Mesenteric fat pad (tissue), 1 donor: ENCODE results near the gene CRB1. TPM values are rescaled to one million over a fixed set of nuclear protein-coding genes. Genes with fewer than 3 reads are reported as not detected.

ENCODE experiments used
- DNase-seq: peaks from one replicate; pipeline ENCODE4 v3.0.0-alpha.2; 2020; ENCODE audit warnings: low spot score
- long read RNA-seq: library from polyadenylated mRNA; unstranded; transcript quantifications from one replicate; pipeline ENCODE4 v2.0.0, GENCODE V29; 2020
- total RNA-seq: library from RNA; stranded (reverse); fragmentation: NEBNext Ultra II Directional; extraction: Animal tissue kit (Norgen Biotek cat#: 25700); gene quantifications from one replicate; pipeline ENCODE4 v1.2.1, GENCODE V29; 2021
- donor health status: DM: yes; HTN: yes; CAD: no.

CRB1 gene
- total RNA-seq, result 0.48 TPM
- long read RNA-seq, partial matches to known transcripts, result 0 of 1 reads
- long read RNA-seq, other reads (novel, unspliced or antisense), result 1 of 1 reads

DNA sequence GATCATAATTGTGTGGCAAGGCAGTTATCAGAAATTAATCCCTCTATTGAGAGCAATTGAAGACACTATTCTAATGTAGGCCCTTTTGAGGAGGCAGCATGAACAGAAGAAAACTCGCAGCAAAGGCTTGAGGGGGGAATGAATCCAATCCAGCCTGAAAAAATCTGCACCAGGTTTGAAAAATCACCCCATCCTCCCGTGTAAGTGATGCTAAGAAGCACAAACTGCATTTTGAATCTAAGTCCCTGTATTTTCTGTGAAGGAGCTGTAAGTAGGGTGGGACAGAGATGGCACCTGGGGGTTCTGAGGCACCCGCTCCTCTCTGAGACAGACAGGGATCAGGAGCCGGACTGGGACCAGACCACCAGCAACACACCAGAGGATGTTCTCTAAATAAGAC, at the start of gene CRB1:
CRB1 (plus strand) TSS at position 241 of the 400 bp plus-strand sequence. CDS start 161 bp downstream, outside the sequence.
- DNase-seq, result no peak

DNA sequence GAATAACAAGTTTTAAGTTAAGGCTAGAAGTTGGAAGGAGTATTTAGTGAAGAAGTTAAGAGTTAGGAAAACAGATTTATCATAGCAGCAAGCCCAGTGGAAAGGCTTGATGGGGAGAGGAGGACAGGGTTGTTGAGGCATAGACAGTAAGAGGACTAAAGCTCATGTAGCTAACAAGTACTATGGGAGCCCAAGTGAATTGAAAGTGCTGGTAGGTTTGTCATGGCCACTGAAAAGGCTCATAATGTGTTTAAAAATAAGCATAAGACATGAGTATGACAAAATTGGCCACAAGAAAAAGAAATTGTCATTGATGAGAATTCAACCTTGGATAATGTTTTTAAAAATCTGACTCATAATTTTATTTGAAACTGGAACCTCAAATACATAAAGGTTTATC, 49.2 kb upstream of the CRB1 start:
- no peak for DNase-seq

DNA sequence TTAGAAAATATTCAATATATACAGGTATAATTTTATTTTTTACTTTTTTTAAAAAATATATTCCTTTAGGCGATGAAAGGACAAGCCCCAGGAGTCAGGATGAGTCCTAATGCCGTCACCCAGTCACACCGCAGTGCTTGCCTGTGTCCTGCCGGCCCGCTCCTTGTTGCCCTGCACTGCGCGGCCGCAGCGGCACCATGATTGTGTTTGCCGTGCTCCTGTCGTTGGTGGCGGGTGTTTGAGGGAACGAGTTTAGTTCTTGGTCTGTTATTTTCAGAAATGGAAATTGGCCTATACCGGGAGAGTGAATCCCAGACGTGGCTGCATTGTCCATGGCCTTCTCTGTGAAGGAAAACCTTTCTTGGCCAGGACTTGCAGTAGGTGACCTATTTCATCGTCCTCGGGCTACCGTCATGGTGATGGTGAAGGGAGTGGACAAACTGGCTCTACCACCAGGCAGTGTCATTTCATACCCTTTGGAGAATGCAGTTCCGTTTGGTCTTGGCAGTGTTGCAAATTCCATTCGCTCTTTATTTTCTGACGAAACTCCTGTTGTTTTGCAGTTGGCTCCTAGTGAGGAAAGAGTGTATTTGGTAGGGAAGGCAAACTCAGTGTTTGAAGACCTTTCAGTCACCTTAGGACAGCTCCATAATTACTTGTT, 45.9 kb upstream of the CRB1 start:
- no peak for DNase-seq

DNA sequence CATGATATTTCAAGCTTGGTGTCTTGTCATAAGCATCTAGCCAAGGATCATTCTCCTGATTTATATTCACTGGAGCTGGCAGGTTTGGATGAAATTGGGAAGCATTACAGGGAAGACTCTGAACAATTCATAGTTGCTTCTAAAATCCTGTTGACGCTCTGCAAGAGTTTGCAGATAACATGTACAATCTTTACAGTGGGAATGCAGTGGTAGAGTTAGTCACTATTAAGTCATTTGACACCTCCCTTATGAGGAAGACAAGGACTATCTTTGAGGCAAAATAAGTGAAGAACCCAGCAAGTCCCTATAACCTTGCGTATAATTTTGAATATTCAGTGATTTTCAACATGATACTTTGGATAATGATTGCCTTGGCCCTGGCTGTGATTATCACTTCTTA, 45.3 kb upstream of the CRB1 start:
- no peak for DNase-seq

DNA sequence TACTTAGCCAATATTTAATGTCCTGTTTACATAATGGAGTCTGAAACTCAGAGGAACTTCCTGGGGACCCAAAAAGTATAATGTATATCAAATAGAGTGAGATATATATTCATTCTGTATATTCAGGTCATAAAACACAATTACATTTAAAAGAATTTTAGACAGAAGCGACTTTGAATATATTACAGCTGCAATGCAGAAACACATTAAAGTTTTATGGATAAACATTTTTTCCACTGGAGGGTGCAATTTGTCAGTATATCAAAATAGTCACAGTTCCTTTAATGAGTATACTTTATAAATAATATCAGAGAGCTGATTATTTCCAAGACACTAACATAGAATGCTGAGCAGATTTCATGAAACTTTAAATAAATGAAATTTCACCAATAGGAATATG, 43.9 kb upstream of the CRB1 start:
- DNase-seq, result no peak

DNA sequence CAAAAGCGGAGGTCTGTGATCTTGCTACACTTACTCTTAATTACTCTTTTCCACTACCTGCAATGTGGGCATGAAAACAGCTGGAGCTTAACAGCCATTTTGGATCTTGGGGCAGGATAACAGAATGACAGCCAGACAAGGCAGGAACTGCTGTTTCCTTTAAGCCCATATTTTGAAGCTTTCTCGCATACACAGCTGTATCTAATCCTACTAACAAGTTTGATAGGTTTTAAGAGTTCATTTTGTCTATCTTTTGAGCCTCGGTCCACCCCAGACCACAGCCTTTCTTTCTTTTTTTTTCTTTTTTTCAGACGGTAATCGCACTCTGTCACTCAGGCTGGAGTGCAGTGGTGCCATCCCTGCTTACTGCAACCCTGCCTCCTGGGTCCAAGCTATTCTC, 42.4 kb upstream of the CRB1 start:
- no peak for DNase-seq

DNA sequence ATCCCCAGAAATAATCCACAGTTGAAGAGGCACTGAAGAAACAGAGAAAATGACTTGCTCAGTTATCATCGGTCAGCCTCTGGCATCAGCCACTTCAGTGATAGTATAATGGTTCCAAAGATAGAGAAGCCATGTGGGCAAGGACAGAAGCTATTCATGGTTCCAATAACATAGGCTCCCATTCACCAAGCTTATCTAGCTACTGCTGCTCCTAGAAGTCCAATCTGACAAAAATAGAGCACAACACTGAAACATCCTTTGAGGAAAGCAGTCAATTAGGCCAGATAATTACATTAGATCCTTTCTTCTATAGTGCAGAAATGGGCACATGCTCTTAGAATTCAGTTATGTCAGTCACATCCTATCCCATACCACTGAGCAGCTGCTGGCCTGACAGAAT, 33.5 kb upstream of the CRB1 start:
- DNase-seq, result no peak

DNA sequence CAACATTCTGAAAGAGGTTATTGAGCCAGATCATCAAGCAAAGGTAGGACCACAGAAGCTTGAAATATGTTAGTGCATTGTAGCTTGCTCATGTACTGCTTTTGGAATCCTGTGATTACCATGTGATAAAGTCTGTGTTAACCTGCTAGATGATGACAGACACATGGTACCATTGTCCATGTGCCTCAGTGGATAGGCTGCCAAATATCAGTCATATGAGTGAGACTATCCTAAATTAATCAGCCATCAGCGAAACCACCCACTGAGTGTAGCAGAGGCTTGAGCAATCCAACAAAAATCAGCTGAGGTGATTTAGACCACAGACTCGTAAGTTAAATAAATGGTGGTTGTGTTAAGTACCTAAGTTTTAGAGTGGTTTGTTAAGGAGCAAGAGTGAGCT, 32.7 kb upstream of the CRB1 start:
- DNase-seq, result no peak

DNA sequence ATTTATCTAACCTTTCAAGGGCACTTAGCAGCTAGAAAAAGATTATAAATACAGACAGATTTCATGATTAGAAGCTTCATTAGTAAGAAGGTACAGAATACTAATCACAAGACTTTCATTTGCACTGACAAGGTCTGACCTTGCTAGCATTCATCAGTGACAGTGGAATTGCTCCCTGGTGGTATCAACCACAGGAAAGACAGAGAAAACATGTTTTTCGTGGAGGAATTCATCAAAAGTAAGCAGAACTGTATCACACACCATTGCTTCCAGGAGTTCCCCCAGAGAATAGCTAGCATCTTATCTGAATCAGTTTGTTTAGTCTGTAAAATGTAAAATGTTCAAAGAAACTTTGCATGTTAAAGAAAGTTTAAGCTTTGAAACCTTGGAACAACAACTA, 20.6 kb upstream of the CRB1 start:
- DNase-seq, result no peak

DNA sequence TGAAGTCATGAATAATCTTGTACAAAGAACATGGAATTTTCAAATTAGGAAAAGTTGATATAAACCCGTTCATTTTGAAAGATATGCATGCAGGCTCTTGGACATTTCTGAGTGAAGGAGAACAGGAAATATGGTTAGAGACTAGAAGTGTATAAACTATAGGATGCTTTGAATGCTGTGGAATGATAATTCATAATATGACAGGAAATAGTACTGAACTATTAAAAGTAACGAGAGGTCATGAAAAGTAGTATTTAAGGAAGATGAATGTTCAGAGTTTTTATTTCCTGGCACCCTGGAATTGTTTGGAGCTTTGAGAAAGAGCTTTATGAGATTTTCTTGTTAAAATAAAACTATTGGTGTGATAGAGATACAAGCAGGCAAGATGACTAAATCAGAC, 18.7 kb upstream of the CRB1 start:
- DNase-seq, result no peak

DNA sequence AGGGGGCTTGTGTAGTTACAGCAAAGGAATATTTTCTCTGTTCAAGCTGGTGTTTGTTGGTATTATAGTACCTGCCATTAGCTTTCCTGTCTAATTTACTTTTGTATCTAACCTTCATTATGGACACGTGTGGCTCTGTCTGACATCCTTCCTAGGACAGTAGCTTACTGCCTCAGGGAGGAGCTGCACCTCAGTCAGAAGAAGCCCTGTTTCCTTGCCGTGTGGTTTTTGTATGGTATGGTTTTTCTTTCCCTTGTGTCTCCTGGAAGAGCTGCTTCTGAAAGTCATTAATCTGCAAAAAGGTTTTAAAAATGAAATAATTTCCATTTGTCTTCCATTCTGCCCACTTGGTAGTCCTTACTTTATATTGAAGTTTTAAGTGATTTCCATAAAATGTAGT, 17.4 kb upstream of the CRB1 start:
- DNase-seq, result no peak

DNA sequence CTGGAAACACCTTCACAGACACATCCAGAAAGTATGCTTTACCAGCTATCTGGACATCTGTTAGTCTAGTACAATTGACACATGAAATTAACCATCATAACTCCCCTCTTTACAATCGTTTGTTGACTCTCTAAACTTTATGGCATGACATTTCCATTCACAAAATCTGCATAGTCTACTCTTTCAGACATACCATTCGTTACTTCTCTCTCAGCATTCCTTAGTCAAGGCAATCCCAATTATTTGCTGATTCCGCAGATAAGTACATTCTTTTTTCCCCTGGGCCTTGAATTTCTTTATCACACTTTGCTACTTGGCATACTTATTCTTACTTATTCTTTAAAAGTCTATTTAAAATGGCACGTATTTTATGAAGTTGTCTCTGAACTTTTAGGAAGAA, 15.1 kb upstream of the CRB1 start:
- no peak for DNase-seq

DNA sequence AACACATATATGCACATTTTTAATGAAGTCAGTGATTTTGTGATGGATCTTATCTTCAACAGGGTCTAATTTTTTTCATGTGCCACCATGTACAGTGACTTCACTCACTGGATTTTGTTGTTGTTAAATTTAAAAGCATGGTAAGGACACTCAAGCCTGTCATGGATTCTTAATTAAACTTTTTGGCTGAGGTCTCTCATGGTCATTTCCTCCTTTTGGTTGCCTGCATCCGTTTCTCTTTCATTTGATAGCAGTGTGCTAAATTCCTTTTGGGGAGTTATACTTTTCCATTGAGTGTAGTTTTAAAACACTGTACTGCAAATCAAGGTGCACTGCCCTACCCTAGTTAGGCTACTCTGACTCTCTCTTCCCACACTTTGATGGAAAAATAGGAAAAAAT, 13.2 kb upstream of the CRB1 start:
- DNase-seq, result no peak

DNA sequence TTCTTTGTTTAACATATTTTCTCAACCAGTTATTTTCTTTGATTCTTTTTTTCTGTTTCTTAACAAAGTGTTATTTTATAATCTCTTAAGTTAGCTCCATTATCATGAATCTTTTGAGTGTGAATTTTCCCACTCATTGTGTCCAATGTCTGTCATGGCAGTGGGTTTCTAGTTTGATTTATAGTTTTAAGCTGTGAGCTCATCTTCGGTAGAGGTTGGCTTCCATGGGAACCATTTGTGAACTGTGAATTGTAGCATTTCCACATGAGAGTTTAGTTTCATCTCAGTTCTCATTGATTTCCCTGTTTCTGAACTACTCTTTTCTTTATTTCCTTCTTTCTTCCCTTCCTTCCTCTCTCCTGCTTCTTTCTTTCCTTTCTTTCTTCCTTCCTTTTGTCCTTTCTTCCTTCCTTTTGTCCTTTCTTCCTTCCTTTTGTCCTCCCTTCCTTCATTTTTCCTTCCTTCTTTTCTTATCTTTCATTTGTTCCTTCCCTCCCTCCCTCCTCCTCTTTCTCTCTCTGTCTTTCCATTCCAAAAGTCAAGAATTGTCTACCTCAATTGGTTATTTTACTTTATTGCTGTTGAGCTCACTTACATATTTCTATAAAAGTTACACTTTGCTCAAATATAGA, 3.0 kb upstream of the CRB1 start:
- DNase-seq, result no peak

DNA sequence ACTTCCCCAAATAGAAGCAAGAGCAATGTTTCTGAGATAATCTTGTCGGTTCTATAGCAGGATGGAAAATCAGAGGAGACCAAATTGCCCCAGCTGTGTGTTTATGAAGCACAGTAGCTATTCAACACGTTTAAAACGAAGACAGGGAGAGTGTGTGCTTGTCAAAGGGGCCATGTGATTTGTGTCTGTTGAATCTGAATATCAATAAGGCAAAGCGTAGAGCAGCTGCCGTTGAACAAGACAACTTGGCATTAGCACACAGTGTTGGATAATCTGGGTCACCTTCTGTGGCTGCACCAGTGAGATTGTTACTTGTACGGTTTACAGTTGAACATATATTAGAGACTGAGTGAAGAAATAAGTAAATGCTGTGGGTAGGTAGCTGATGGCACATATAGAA, 1.0 kb downstream of the CRB1 start:
- DNase-seq, result no peak

DNA sequence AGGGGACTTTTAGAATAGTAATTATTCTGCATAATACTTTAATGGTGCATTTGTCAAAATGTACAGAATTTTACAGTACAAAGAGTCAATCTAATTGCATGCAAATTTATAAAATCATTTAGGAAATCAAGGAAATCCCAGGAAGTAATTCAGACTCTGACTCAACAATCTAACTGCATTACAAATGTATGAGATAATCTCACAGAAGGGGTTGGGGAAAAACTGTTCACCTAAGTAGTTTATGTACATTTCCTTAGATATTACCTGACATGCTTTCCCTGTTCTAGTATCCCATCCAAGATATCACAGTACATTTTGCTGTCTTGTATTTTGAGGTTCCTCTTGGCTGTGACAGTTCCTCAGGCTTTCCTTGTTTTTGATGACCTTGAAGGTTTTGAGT, 4.7 kb downstream of the CRB1 start:
- no peak for DNase-seq

DNA sequence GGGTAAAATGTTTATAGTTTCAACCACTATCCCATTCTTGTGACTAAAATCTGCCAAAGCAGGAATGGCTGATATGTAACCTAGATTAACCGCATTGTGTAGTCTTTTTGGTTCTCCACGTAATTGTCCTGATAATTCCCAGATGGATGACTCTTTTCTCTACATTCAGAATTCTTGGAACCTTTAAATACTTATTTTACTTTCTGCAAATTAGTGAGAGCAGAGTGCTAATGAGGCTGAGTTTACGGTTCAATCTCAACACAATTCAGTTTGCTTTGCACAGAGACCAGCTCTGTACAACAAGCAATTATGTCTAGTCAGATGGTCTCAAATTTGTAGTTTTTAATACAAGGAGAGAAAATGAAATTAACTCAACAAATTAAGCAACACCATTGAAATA, 9.1 kb downstream of the CRB1 start:
- no peak for DNase-seq

DNA sequence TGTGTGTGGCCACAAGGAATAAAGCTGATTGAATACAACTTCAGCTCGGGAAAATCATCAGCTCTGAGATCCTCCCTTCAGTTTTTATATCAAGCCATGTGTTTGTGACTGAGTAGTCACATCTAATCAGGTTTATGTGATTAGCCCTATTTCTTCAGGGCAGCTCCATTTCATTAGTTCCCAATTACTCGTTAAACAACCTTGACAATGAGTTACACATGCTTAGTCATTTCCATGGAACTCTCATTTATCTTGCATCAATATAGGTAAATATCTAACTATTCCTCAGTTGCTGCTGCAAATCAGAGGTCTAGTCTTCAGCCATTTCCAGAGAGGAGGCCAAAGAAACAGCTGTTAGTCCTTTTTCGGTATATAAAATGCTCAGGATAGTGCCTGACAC, 16.3 kb downstream of the CRB1 start:
- DNase-seq, result no peak

DNA sequence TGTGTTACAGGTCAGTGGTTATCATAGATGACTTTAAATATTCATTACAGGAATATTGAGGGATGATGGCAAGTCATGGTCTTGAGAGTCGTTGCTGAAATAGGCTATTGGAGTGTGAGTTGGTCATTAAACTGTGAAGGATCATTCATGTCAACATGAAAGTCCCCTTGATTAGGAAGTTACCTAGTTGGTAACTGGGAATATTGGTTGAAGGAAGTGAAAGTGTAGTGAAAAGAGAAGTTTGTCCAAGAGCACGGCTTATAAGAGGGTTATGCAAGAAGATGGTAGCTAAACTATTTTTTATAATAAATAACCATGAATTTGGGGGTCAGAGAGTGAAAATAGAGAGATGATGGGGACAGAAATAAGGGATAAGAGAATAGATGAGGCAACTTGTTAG, 16.9 kb downstream of the CRB1 start:
- no peak for DNase-seq

DNA sequence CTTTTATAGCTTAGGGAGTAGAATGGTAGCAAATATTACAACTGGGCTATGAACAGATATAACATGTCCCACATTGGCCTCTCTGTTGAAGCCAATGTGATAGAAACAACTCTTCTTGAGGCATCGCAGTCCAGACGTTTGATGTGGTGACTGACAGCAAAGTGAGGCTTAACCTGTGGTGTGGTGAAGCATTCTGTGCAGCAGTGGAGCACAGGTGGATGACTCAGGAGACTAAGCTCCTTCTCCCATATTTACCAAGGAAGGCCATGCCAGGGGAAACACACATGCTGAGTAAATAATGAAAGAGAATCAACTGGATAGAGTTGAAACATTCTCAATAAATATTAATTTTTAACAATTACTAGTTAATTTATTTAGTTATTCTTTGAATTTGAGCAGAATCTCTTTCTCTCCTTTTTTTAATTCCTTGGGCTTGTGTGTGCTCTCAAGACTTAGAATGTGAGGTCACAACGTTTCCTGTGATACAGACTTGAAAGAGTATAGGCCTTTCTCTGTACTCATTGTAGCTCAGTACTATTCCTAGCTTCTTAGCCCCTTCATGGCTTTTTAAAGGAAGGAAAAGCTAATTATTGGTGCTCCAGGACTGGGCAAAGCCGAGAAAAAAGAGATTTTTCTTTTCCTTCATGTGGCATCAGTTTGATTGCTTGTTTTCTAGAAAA, 17.6 kb downstream of the CRB1 start:
- DNase-seq, result no peak

DNA sequence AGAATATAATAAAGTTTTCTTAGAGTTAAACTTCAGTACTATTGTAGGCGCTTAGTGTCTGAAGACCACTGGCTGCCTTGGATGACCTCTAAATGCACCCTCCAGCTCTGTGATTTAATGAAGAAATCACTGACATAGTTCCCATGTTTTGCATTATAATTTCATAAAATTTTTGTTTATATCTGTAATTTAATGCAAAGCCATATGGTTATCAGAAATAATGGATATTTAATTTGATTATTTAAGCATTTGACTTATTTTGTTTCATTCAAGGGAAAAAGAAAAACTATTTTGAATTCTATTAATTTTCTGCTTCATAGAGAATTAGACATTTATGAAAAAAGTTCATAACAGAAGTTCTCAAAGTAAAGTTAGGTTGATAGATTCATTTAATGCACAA, 18.6 kb downstream of the CRB1 start:
- no peak for DNase-seq

DNA sequence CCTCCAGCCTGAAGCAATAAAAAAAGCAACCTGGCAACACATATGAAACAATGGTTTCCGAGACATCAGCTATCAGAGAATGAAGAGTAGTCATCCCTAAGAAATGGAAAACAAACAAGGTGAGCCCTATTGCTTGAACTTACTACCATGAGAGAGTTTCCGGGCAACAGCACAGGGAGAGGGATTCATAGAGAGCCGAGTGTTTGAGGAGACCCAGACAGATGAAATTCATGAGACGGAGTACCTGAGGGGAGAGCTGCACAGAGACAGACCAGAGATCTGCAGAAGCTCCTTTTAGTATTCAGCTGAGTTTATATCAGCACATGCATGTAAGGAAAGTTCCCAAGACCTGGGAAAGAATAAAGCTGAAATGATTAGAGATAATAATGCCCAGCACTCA, 19.8 kb downstream of the CRB1 start:
- no peak for DNase-seq

DNA sequence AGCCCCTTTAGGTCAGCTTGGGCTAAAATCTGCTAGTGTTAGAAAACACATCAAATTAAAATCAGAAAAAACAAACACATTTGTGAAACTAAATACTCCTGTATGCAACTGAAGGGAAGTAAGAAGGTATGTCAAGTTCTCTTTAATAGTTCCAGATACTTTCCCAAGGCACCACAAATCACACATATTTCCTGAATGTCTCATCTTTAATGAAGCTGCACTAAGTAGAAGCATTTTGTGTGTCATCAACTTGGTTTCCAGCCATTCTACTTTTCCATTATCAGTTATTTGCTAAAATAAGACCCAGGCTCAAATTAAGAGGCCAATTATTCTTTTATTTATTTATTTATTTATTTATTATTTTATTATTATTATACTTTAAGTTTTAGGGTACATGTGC, 34.7 kb downstream of the CRB1 start:
- DNase-seq, result no peak
